ENCODE data around the gene CBX3. TPM values are rescaled to one million over a fixed set of nuclear protein-coding genes. Genes with fewer than 3 reads are reported as not detected.

CBX3 gene
- total RNA-seq, 4 donors from 2014 or later = 42.0 to 60.1 (median 48.8) TPM

DNA sequence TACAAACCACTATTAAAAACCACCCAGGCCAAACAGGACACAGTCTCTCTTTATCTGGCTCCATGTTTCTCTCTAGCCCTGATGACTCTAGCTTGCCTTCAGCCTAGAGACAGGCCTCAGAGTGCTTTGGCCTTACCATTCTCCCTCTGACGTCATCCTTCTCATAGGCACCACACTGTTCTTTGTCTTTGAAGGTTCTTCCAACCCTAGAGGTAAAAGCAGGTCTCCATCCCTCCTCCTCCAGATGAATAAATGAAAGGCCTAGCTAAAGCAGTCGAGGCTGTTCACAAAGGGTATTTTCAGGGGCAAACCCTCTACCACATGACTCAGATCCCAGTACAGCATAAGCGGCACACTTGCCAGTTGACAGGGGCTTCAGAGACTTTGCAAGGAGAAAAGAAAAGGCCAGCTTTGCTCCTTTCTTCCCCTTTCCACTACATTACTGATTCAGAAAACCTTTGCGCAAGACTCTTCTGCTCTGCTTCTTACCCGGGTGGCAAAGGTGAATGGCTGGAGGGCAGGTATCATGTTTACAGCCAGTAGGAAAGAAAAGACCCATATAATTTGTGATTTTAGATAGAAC is 34.8 kb upstream of the CBX3 start:
- H3K27me3 ChIP-seq = no peaks in the 10 kb centered on the region
- H3K9me3 ChIP-seq = no peaks in the 10 kb centered on the region
- intact Hi-C loops (cut with DNase I; ENCODE audit: low total_unique reads) (no loop called here), in situ Hi-C loops (cut with MboI; ENCODE audit: low sequenced_read_pairs in 4 of 4) (no loop called here)
- peaks cover 0 to 42% of the 10 kb centered on the region in 2 donors for H3K36me3 ChIP-seq
- H3K27ac ChIP-seq = no peak overlapping the region
- TF ChIP-seq POLR2A (IDR thresholded peaks at IDR 0.05) (no peak), CTCF (IDR thresholded peaks at IDR 0.05 in 4 of 5, conservative IDR thresholded peaks at IDR 0.05 in 1 of 5) (no peak)
- no peak overlapping the region for H3K4me3 ChIP-seq
- H3K4me1 ChIP-seq = no peaks in the 10 kb centered on the region
- peak in 1 of 2 donors; percentile 23 for ATAC-seq
- no peak for DNase-seq

DNA sequence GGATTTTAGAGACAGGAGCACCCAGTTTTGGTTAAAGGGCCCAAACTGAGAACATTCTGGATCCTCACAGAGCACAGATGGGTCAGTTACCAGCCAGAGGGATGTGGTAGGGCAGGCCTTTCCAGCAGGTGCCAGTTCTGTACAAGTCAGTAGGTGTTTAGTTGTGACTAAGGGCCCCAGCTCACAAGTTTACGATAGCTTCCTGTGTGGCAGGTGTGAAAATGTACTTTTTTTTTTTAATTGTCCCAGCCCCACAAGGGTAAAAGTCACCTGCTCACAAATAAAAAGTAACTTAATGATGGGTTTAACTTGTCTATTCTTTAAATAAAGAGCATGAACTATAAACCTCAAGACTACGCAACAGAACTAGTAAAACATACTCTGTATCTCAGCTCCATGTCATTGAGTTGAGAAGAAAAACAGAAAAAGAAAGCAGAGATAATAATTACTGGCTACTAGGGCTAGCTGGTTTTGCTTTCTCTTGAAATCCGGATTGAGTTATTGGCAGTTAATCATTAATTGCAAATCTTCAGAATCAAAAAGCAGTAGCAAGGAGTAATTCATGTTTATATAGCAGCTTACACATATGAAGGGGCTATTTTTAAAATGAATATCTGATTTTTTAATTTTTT is 34.1 kb upstream of the CBX3 start:
- intact Hi-C loops (cut with DNase I; ENCODE audit: low total_unique reads) (no loop called here), in situ Hi-C loops (cut with MboI; ENCODE audit: low sequenced_read_pairs in 4 of 4) (no loop called here)
- TF ChIP-seq CTCF (IDR thresholded peaks at IDR 0.05 in 4 of 5, conservative IDR thresholded peaks at IDR 0.05 in 1 of 5) = no peak
- no peak for TF ChIP-seq POLR2A (IDR thresholded peaks at IDR 0.05)
- Histone ChIP-seq H3K27me3 (no peaks in the 10 kb centered on the region), H3K9me3 (no peaks in the 10 kb centered on the region), H3K36me3 (peaks cover 0 to 47% of the 10 kb centered on the region in 2 donors), H3K4me3 (no peak overlapping the region), H3K4me1 (no peaks in the 10 kb centered on the region), H3K27ac (no peak overlapping the region)
- DNase-seq (no peak), ATAC-seq (peak in 1 of 2 donors; percentile 23)

DNA sequence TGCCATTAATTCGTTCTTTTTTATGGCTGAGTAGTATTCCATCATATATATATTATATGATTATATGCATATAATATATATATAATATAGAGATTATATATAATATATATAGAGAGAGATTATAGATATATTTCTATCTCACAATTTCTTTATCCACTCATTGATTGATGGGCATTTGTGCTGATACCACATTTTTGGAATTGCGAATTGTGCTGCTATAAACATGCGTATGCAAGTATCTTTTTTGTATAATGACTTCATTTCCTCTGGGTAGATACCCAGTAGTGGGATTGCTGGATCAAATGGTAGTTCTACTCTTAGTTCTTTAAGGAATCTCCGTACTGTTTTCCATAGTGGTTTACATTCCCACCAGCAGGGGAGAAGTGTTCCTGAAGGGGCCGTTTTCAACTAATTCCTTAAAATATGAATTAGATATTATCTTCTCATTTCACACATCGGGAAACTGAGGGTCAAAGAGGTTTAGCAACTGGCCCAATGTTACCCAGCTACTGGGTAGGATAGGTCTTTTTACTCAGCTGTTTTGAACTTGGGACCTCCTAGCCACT is 33.0 kb upstream of the CBX3 start:
- TF ChIP-seq CTCF (IDR thresholded peaks at IDR 0.05 in 4 of 5, conservative IDR thresholded peaks at IDR 0.05 in 1 of 5) = no peak
- no peak for TF ChIP-seq POLR2A (IDR thresholded peaks at IDR 0.05)
- ATAC-seq = no peak

GRCh38 chr7:26169271-26169670 is 32.3 kb upstream of the CBX3 start:
- DNase-seq = no peak
- no peak for TF ChIP-seq CTCF (IDR thresholded peaks at IDR 0.05 in 4 of 5, conservative IDR thresholded peaks at IDR 0.05 in 1 of 5)
- no peak for TF ChIP-seq POLR2A (IDR thresholded peaks at IDR 0.05)
- peak in 1 of 2 donors; percentile 12 for ATAC-seq
- Histone ChIP-seq H3K9me3 (no peaks in the 10 kb centered on the region), H3K36me3 (peaks cover 0 to 63% of the 10 kb centered on the region in 2 donors), H3K27me3 (no peaks in the 10 kb centered on the region), H3K4me1 (no peaks in the 10 kb centered on the region), H3K4me3 (no peak overlapping the region), H3K27ac (no peak overlapping the region)
- intact Hi-C loops (cut with DNase I; ENCODE audit: low total_unique reads) (no loop called here), in situ Hi-C loops (cut with MboI; ENCODE audit: low sequenced_read_pairs in 4 of 4) (no loop called here)

More for the DNA sequence above, 33.0 kb upstream of the CBX3 start:
- no peaks in the 10 kb centered on the region for H3K4me1 ChIP-seq
- H3K4me3 ChIP-seq = no peak overlapping the region
- intact Hi-C loops (cut with DNase I; ENCODE audit: low total_unique reads) = no loop called here
- in situ Hi-C loops (cut with MboI; ENCODE audit: low sequenced_read_pairs in 4 of 4) = no loop called here
- H3K27me3 ChIP-seq = no peaks in the 10 kb centered on the region
- H3K9me3 ChIP-seq = no peaks in the 10 kb centered on the region
- peaks cover 0 to 55% of the 10 kb centered on the region in 2 donors for H3K36me3 ChIP-seq
- H3K27ac ChIP-seq = no peak overlapping the region
- no peak for DNase-seq
